NCI-H524 treated with DMSO at 0.1 percent for 48 hours (cell line): ENCODE data around the gene PAPPA.

ENCODE experiments used
- DNase-seq: peaks from one replicate; lab custom pipeline; 2025; lab: John Stamatoyannopoulos, UW

The PAPPA gene

GRCh38 chr9:116387934-116388698, 234.5 kb downstream of the PAPPA start:
- DNase-seq = no peak

- no peak for DNase-seq
Measured at GRCh38 chr9:116389541-116390302, 236.1 kb downstream of the PAPPA start.

GRCh38 chr9:116390303-116391228, 237.0 kb downstream of the PAPPA start:
- peak; percentile 81 for DNase-seq

- no peak for DNase-seq
Measured at GRCh38 chr9:116391306-116391900, 237.8 kb downstream of the PAPPA start.

GRCh38 chr9:116393198-116393597, 239.6 kb downstream of the PAPPA start:
- DNase-seq = no peak

- DNase-seq = no peak
Measured at GRCh38 chr9:116394070-116394469, 240.5 kb downstream of the PAPPA start.

- peak; percentile 31 for DNase-seq
Measured at GRCh38 chr9:116394894-116395698, 241.5 kb downstream of the PAPPA start.

- DNase-seq = no peak
Measured at GRCh38 chr9:116395699-116396037, 242.1 kb downstream of the PAPPA start.

- no peak for DNase-seq
Measured at GRCh38 chr9:116403171-116403570, 249.6 kb downstream of the PAPPA start.

- no peak for DNase-seq
Measured at GRCh38 chr9:116404228-116404627, 250.6 kb downstream of the PAPPA start.

- no peak for DNase-seq
Measured at GRCh38 chr9:116405321-116405720, 251.7 kb downstream of the PAPPA start.

- no peak for DNase-seq
Measured at GRCh38 chr9:116406469-116406868, 252.9 kb downstream of the PAPPA start.

GRCh38 chr9:116409129-116409528, 255.5 kb downstream of the PAPPA start:
- no peak for DNase-seq

GRCh38 chr9:116409638-116410037, 256.0 kb downstream of the PAPPA start:
- no peak for DNase-seq

GRCh38 chr9:116411506-116411905, 257.9 kb downstream of the PAPPA start:
- DNase-seq = no peak

GRCh38 chr9:116414374-116414773, 260.8 kb downstream of the PAPPA start:
- DNase-seq = no peak

- no peak for DNase-seq
Measured at GRCh38 chr9:116416421-116416820, 262.8 kb downstream of the PAPPA start.

- DNase-seq = no peak
Measured at GRCh38 chr9:116417464-116417863, 263.9 kb downstream of the PAPPA start.

- DNase-seq = no peak
Measured at GRCh38 chr9:116419181-116419580, 265.6 kb downstream of the PAPPA start.

GRCh38 chr9:116420993-116421538, 267.5 kb downstream of the PAPPA start:
- no peak for DNase-seq
